Esophagus squamous epithelium (tissue), 4 donors: ENCODE results near the gene PAOX.

Source experiments
- POLR2A ChIP-seq, 4 donors: fragments of 450-650 bp; IDR thresholded peaks; one replicate each; pipeline ENCODE4 v1.6.1; 2017; ENCODE audit warnings: antibody characterized with exemption in 4 of 4, mild to moderate bottlenecking in 4 of 4, moderate library complexity in 3 of 4
- TF ChIP-seq, protein P1 (sequence below), 6 experiments: fragments of 450-650 bp in 4 of 6; fragments of 200-600 bp in 2 of 6; sonication (generic) in 2 of 6; IDR thresholded peaks; one replicate each; pipeline ENCODE4 v1.5.1; 2016 to 2019; ENCODE audit warnings: antibody characterized with exemption in 6 of 6, mild to moderate bottlenecking in 4 of 6, moderate library complexity in 4 of 6

DNA sequence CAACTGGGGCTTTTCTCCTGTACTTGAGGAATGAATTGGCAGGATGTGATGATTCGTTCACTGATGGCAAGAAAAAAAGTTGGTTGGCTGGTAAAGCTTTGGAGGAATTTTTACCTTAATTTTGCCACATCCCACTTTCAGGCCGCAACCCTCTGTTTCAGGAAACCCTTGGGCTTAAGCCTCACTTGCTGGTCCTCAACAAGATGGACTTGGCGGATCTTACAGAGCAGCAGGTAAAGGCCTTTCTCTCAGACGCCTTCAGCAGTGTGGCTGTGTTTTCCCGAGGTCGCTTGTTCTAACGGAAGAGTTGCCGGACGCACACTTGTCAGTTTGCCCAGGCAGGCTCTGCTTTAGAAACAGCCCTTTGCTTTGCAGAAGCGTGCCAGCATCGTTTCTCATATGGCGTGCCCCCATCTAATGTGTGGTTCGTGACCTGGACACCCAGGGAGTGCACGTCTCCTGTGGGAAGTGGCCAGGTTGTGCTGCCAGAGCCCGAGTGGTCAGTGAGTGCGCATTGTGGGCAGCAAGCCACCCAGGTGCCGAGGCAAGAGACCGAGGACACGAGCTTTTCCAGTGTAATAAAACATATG, 17.1 kb downstream of the PAOX start:
- TF ChIP-seq, protein P1, sequence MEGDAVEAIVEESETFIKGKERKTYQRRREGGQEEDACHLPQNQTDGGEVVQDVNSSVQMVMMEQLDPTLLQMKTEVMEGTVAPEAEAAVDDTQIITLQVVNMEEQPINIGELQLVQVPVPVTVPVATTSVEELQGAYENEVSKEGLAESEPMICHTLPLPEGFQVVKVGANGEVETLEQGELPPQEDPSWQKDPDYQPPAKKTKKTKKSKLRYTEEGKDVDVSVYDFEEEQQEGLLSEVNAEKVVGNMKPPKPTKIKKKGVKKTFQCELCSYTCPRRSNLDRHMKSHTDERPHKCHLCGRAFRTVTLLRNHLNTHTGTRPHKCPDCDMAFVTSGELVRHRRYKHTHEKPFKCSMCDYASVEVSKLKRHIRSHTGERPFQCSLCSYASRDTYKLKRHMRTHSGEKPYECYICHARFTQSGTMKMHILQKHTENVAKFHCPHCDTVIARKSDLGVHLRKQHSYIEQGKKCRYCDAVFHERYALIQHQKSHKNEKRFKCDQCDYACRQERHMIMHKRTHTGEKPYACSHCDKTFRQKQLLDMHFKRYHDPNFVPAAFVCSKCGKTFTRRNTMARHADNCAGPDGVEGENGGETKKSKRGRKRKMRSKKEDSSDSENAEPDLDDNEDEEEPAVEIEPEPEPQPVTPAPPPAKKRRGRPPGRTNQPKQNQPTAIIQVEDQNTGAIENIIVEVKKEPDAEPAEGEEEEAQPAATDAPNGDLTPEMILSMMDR (IDR thresholded peaks at IDR 0.05) = no peak
- TF ChIP-seq POLR2A (IDR thresholded peaks at IDR 0.05) = no peak
